Large intestine (tissue), 12 donors: ENCODE data around the gene CFAP73. TPM values are rescaled to one million over a fixed set of nuclear protein-coding genes. Genes with fewer than 3 reads are reported as not detected.

Experiments used
- DNase-seq, 2 donors: peaks; one replicate each; pipeline versions ENCODE4 v3.0.0 to v3.0.0-alpha.2; 2013
- H3K27ac ChIP-seq: one replicate; pipeline ENCODE4 v1.5.1; 2013; ENCODE audit warnings: low read length
- H3K27me3 ChIP-seq: 2 replicates; pipeline ENCODE4 v1.6.1; 2013; ENCODE audit warnings: low read length; ENCODE audit not compliant: control insufficient read depth, insufficient read depth
- H3K36me3 ChIP-seq: 2 replicates; pipeline ENCODE4 v1.6.1; 2013; ENCODE audit warnings: low read length; ENCODE audit not compliant: control insufficient read depth, insufficient read depth
- H3K4me1 ChIP-seq: one replicate; pipeline ENCODE4 v1.6.1; 2013; ENCODE audit warnings: low read length; ENCODE audit not compliant: control insufficient read depth, insufficient read depth
- H3K4me3 ChIP-seq: one replicate; pipeline ENCODE4 v1.5.1; 2013; ENCODE audit warnings: low read length
- H3K9me3 ChIP-seq: one replicate; pipeline ENCODE4 v1.6.1; 2013; ENCODE audit warnings: mild to moderate bottlenecking, low read depth, low read length, moderate library complexity; ENCODE audit not compliant: control insufficient read depth
- WGBS: methylation state at CpG from one replicate; pipeline ENCODE4 v1.1.5; 2013; ENCODE audit warnings: low lambda C conversion rate; ENCODE audit not compliant: insufficient coverage; 5-methylcytosine and 5-hydroxymethylcytosine counted together
- long read RNA-seq, 11 donors: transcript quantifications; one replicate each; lab custom pipeline, GENCODE V29; 2026
- polyA plus RNA-seq: library from polyadenylated mRNA; unstranded; fragments of 120-200 nt; gene quantifications from one replicate; pipeline ENCODE4 v1.2.1, GENCODE V29; 2013

The CFAP73 gene
- polyA plus RNA-seq = 0.34 TPM
- long read RNA-seq, donor 1 = 0 reads
- long read RNA-seq, donor 2, partial matches to known transcripts = 17 of 34 reads
- long read RNA-seq, donor 2, other reads (novel, unspliced or antisense) = 17 of 34 reads
- long read RNA-seq, donor 3 = 0 reads
- long read RNA-seq, donor 4 = 0 reads
- long read RNA-seq, donor 5 = 0 reads
- long read RNA-seq, donor 6 = 0 reads
- long read RNA-seq, donor 7 = 0 reads
- long read RNA-seq, donor 8, partial matches to known transcripts = 7 of 7 reads
- long read RNA-seq, donor 8, other reads (novel, unspliced or antisense) = 0 of 7 reads
- long read RNA-seq, donor 9, partial matches to known transcripts = 11 of 11 reads
- long read RNA-seq, donor 9, other reads (novel, unspliced or antisense) = 0 of 11 reads
- long read RNA-seq, donor 10 = 0 reads
- long read RNA-seq, donor 11 = 0 reads

- DNase-seq = peak; percentile 59 to 78
- peaks cover 51% of the 10 kb centered on the region for H3K27me3 ChIP-seq
- H3K27ac ChIP-seq = no peak within 1 kb of the TSS
These were observed at the start of gene CFAP73 for GRCh38 chr12:113149361-113150150. Gene CFAP73 (plus strand): TSS chr12:113149724. CDS start chr12:113149858, 134 bp downstream.

GRCh38 chr12:113099764-113100163 is 49.8 kb upstream of the CFAP73 start:
- Histone ChIP-seq H3K9me3 (no peaks in the 10 kb centered on the region), H3K36me3 (no peaks in the 10 kb centered on the region), H3K4me3 (no peak overlapping the region), H3K27me3 (peaks cover 10% of the 10 kb centered on the region), H3K4me1 (no peaks in the 10 kb centered on the region), H3K27ac (no peak overlapping the region)
- DNase-seq = no peak
- WGBS = no CpG with 5 or more reads among the region's 12 CpGs

More at GRCh38 chr12:113149361-113150150, at the start of gene CFAP73:
- no peaks in the 10 kb centered on the region for H3K36me3 ChIP-seq
- no peaks in the 10 kb centered on the region for H3K9me3 ChIP-seq
- H3K4me3 ChIP-seq = no peak within 1 kb of the TSS
- H3K4me1 ChIP-seq = peaks cover 5% of the 10 kb centered on the region
- no CpG with 5 or more reads among the region's 22 CpGs for WGBS

- no peaks in the 10 kb centered on the region for H3K4me1 ChIP-seq
These were observed 47.8 kb upstream of the CFAP73 start for GRCh38 chr12:113101751-113102150.

GRCh38 chr12:113102811-113103210 is 46.7 kb upstream of the CFAP73 start:
- Histone ChIP-seq H3K4me1 (no peaks in the 10 kb centered on the region), H3K27me3 (peaks cover 14% of the 10 kb centered on the region), H3K36me3 (no peaks in the 10 kb centered on the region), H3K4me3 (no peak overlapping the region), H3K27ac (no peak overlapping the region), H3K9me3 (no peaks in the 10 kb centered on the region)
- no peak for DNase-seq
- 78% methylated on average over 5 of the region's 5 CpGs for WGBS

More at GRCh38 chr12:113101751-113102150, 47.8 kb upstream of the CFAP73 start:
- no peaks in the 10 kb centered on the region for H3K36me3 ChIP-seq
- no peak overlapping the region for H3K4me3 ChIP-seq
- H3K9me3 ChIP-seq = no peaks in the 10 kb centered on the region
- H3K27ac ChIP-seq = no peak overlapping the region
- WGBS = no CpG with 5 or more reads among the region's 10 CpGs
- H3K27me3 ChIP-seq = peaks cover 11% of the 10 kb centered on the region
- DNase-seq = no peak

GRCh38 chr12:113103756-113104450 is 45.6 kb upstream of the CFAP73 start:
- no peaks in the 10 kb centered on the region for H3K36me3 ChIP-seq
- no peaks in the 10 kb centered on the region for H3K4me1 ChIP-seq
- no peak overlapping the region for H3K4me3 ChIP-seq
- no peak overlapping the region for H3K27ac ChIP-seq
- DNase-seq = peak in 1 of 2 donors; percentile 30
- peaks cover 14% of the 10 kb centered on the region for H3K27me3 ChIP-seq
- WGBS = no CpG with 5 or more reads among the region's 43 CpGs
- no peaks in the 10 kb centered on the region for H3K9me3 ChIP-seq

GRCh38 chr12:113104953-113105510 is 44.5 kb upstream of the CFAP73 start:
- no peaks in the 10 kb centered on the region for H3K4me1 ChIP-seq
- no peaks in the 10 kb centered on the region for H3K36me3 ChIP-seq
- H3K9me3 ChIP-seq = no peaks in the 10 kb centered on the region
- WGBS = no CpG with 5 or more reads among the region's 13 CpGs
- H3K27ac ChIP-seq = no peak overlapping the region
- no peak overlapping the region for H3K4me3 ChIP-seq
- no peak for DNase-seq
- H3K27me3 ChIP-seq = peaks cover 19% of the 10 kb centered on the region

GRCh38 chr12:113105606-113106271 is 43.8 kb upstream of the CFAP73 start:
- no peak for DNase-seq
- Histone ChIP-seq H3K36me3 (no peaks in the 10 kb centered on the region), H3K4me1 (no peaks in the 10 kb centered on the region), H3K27ac (no peak overlapping the region), H3K9me3 (no peaks in the 10 kb centered on the region), H3K27me3 (peaks cover 24% of the 10 kb centered on the region), H3K4me3 (no peak overlapping the region)
- no CpG with 5 or more reads among the region's 15 CpGs for WGBS

- Histone ChIP-seq H3K36me3 (no peaks in the 10 kb centered on the region), H3K27me3 (peaks cover 26% of the 10 kb centered on the region), H3K4me3 (no peak overlapping the region), H3K4me1 (no peaks in the 10 kb centered on the region), H3K27ac (no peak overlapping the region), H3K9me3 (no peaks in the 10 kb centered on the region)
- no CpG with 5 or more reads among the region's 1 CpG for WGBS
- DNase-seq = no peak
These were observed 43.2 kb upstream of the CFAP73 start for GRCh38 chr12:113106361-113106760.

GRCh38 chr12:113108308-113108707 is 41.2 kb upstream of the CFAP73 start:
- Histone ChIP-seq H3K27ac (no peak overlapping the region), H3K36me3 (no peaks in the 10 kb centered on the region), H3K9me3 (no peaks in the 10 kb centered on the region), H3K4me1 (no peaks in the 10 kb centered on the region), H3K4me3 (no peak overlapping the region), H3K27me3 (peaks cover 37% of the 10 kb centered on the region)
- WGBS = 100% methylated on average over 1 of the region's 4 CpGs
- no peak for DNase-seq
